Epithelial cell of proximal tubule (primary cell): ENCODE measurements around the gene CA5B. TPM values are rescaled to one million over a fixed set of nuclear protein-coding genes. Genes with fewer than 3 reads are reported as not detected.

ENCODE experiments used
- DNase-seq: peaks from one replicate; pipeline ENCODE4 v3.0.0-alpha.2; 2011; ENCODE audit warnings: low read depth
- H3K4me3 ChIP-seq: 2 replicates; pipeline ENCODE4 v1.5.1; 2011; ENCODE audit warnings: low read depth, mild to moderate bottlenecking, low read length
- CTCF ChIP-seq: conservative IDR thresholded peaks from 2 replicates; pipeline ENCODE4 v1.5.1; 2012; ENCODE audit warnings: low read depth, mild to moderate bottlenecking, low read length
- total RNA-seq: library from RNA; depleted of rRNA; stranded (reverse); fragments of >200 nt; gene quantifications from 2 replicates; pipeline ENCODE4 v1.2.3, GENCODE V29; 2015

The CA5B gene
- total RNA-seq, 1 donor from 2014 or later, result 2.4 TPM

GRCh38 chrX:15804563-15804962 lies 66.5 kb downstream of the CA5B start:
- TF ChIP-seq CTCF, result no peak
- no peak for DNase-seq
- no peak overlapping the region for H3K4me3 ChIP-seq

GRCh38 chrX:15808254-15808653 lies 70.2 kb downstream of the CA5B start:
- no peak for DNase-seq
- TF ChIP-seq CTCF, result no peak
- no peak overlapping the region for H3K4me3 ChIP-seq

GRCh38 chrX:15812192-15812938 lies 74.3 kb downstream of the CA5B start:
- H3K4me3 ChIP-seq, result no peak overlapping the region
- DNase-seq, result no peak
- no peak for TF ChIP-seq CTCF

- DNase-seq, result no peak
- no peak overlapping the region for H3K4me3 ChIP-seq
- no peak for TF ChIP-seq CTCF
Measured at GRCh38 chrX:15813416-15813815, 75.3 kb downstream of the CA5B start.

- DNase-seq, result no peak
- TF ChIP-seq CTCF, result no peak
- H3K4me3 ChIP-seq, result no peak overlapping the region
Measured at GRCh38 chrX:15814771-15815365, 76.8 kb downstream of the CA5B start.

GRCh38 chrX:15815779-15816437 lies 77.8 kb downstream of the CA5B start:
- peak; percentile 39 for TF ChIP-seq CTCF
- DNase-seq, result no peak
- no peak overlapping the region for H3K4me3 ChIP-seq
